Neuron (in vitro differentiated cells): ENCODE results near the gene BACH1.

Experiments used
- H2AFZ ChIP-seq: one replicate; pipeline ENCODE4 v1.6.1; 2013; ENCODE audit warnings: low read depth, mild to moderate bottlenecking, inconsistent platforms, low read length, moderate library complexity
- H3K27me3 ChIP-seq: one replicate; pipeline ENCODE4 v1.6.1; 2013; ENCODE audit warnings: low read length; ENCODE audit not compliant: insufficient read depth
- H3K36me3 ChIP-seq: one replicate; pipeline ENCODE4 v1.6.1; 2013; ENCODE audit warnings: low read length; ENCODE audit not compliant: insufficient read depth
- H3K4me1 ChIP-seq: one replicate; pipeline ENCODE4 v1.6.1; 2013; ENCODE audit warnings: low read length; ENCODE audit not compliant: insufficient read depth
- H3K4me3 ChIP-seq: 2 replicates; pipeline ENCODE4 v1.5.1; 2013; ENCODE audit warnings: mild to moderate bottlenecking, low read length, moderate library complexity
- H3K9me3 ChIP-seq: one replicate; pipeline ENCODE4 v1.6.1; 2013; ENCODE audit warnings: low read length

Gene BACH1

DNA sequence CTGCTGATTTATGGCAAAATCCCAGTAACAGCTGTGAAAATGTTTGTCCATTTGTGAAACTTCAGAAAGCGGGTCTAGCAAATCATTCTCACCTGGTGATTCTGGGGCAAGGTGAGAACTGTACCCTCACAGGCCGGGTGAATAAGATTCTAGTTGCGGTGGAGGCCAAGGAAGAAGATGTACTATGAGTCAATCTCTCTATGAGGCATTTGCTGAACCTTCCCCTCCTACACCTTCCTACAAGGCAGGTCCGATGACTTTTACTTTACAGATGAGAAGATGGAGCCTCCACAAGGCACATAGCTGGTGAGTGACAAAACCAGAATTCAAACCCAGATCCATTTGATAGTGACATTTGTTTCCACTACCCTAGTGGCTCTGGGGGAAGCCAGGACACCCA is 72.7 kb downstream of the BACH1 start:
- H3K4me1 ChIP-seq = no peaks in the 10 kb centered on the region
- no peak overlapping the region for H3K4me3 ChIP-seq
- H3K9me3 ChIP-seq = no peaks in the 10 kb centered on the region
- H3K36me3 ChIP-seq = no peaks in the 10 kb centered on the region
- no peaks in the 10 kb centered on the region for H3K27me3 ChIP-seq
- H2AFZ ChIP-seq = no peak overlapping the region

GRCh38 chr21:29372063-29372802 is 73.5 kb downstream of the BACH1 start:
- Histone ChIP-seq H2AFZ (no peak overlapping the region), H3K4me3 (no peak overlapping the region), H3K9me3 (no peaks in the 10 kb centered on the region), H3K4me1 (no peaks in the 10 kb centered on the region), H3K27me3 (no peaks in the 10 kb centered on the region), H3K36me3 (no peaks in the 10 kb centered on the region)

DNA sequence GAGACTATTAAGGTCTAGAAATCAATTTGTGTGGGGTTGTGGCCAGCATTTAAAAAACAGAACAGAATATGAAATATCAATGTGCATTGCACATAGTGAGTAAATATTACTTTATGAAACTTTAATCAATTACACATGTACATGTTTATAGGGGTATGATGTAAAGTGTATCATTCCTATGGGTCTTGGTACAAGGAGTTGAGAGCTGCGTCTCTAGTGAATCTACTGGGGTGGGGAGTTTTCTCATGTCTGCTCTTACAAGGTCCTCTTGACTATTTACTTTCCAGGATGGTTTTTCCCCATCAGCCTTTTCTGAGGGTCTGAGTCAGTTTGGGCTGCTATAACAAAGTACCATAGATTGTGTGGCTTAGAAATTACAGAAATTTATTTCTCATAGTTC is 75.8 kb downstream of the BACH1 start:
- Histone ChIP-seq H3K27me3 (no peaks in the 10 kb centered on the region), H3K36me3 (no peaks in the 10 kb centered on the region), H3K4me3 (no peak overlapping the region), H3K9me3 (peaks cover 1% of the 10 kb centered on the region), H2AFZ (no peak overlapping the region), H3K4me1 (no peaks in the 10 kb centered on the region)

- Histone ChIP-seq H2AFZ (no peak overlapping the region), H3K4me1 (no peaks in the 10 kb centered on the region), H3K36me3 (no peaks in the 10 kb centered on the region), H3K27me3 (no peaks in the 10 kb centered on the region), H3K4me3 (no peak overlapping the region), H3K9me3 (peaks cover 2% of the 10 kb centered on the region)
Measured at GRCh38 chr21:29376556-29376955, 77.8 kb downstream of the BACH1 start.

- no peak overlapping the region for H3K4me3 ChIP-seq
- H2AFZ ChIP-seq = no peak overlapping the region
- no peaks in the 10 kb centered on the region for H3K27me3 ChIP-seq
- no peaks in the 10 kb centered on the region for H3K36me3 ChIP-seq
- peaks cover 2% of the 10 kb centered on the region for H3K9me3 ChIP-seq
- H3K4me1 ChIP-seq = no peaks in the 10 kb centered on the region
Measured at GRCh38 chr21:29377266-29377665, 78.5 kb downstream of the BACH1 start.

DNA sequence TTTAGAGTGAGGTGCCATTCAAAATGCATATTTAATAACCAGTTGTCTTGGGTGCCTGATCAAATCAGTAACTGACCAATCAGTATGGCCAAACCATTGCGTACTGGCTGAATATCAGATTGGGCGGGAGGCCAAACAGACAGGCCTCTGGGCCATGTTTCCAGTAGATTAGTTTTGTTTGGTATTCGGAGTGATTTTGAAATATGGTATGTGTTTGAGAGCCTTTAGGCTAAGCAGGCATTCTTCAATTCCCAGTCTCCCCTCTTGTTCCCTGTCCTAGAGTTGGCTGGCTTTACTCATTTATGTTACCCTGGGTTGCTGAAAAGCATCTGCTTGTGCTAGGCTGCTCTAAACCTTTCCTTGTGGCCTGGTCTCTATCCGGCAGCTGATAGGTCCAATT is 80.1 kb downstream of the BACH1 start:
- peaks cover 2% of the 10 kb centered on the region for H3K9me3 ChIP-seq
- no peak overlapping the region for H2AFZ ChIP-seq
- H3K4me3 ChIP-seq = no peak overlapping the region
- H3K4me1 ChIP-seq = no peaks in the 10 kb centered on the region
- no peaks in the 10 kb centered on the region for H3K36me3 ChIP-seq
- H3K27me3 ChIP-seq = no peaks in the 10 kb centered on the region

DNA sequence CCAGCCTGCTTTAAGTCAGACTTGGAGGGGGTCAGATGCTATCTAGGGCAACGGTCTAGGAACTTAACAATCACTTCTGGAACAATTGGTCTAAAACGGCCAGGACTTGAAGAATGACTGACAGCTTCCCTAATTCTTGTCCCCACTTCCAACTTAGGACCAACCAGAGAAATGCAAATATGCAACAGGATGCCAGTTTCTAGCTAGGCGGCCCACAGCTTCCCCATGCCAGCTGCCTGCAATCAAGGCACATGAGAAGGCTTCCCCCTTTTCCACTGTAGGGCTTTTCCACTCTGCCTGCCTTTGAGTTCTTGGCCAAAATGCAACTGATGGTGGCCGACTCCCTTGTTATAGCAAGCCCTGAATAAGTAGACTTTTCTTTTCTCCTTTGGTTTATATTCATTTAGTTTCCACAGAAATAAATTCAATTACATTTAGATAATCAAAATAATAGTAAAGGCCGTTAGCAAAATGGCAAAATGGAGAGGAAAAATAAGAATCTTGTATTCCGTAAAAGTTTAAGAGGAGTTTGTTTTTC is 80.9 kb downstream of the BACH1 start:
- H3K4me3 ChIP-seq = no peak overlapping the region
- H3K36me3 ChIP-seq = no peaks in the 10 kb centered on the region
- no peaks in the 10 kb centered on the region for H3K27me3 ChIP-seq

GRCh38 chr21:29382030-29382654 is 83.4 kb downstream of the BACH1 start:
- Histone ChIP-seq H3K27me3 (no peaks in the 10 kb centered on the region), H3K9me3 (peaks cover 2% of the 10 kb centered on the region), H3K4me1 (peaks cover 7% of the 10 kb centered on the region), H3K36me3 (no peaks in the 10 kb centered on the region), H3K4me3 (no peak overlapping the region), H2AFZ (no peak overlapping the region)

More for the DNA sequence above, 80.9 kb downstream of the BACH1 start:
- Histone ChIP-seq H2AFZ (no peak overlapping the region), H3K9me3 (peaks cover 2% of the 10 kb centered on the region), H3K4me1 (peaks cover under 1% of the 10 kb centered on the region)

- Histone ChIP-seq H3K4me1 (peaks cover 7% of the 10 kb centered on the region), H3K36me3 (no peaks in the 10 kb centered on the region), H3K4me3 (no peak overlapping the region), H3K9me3 (no peaks in the 10 kb centered on the region), H2AFZ (no peak overlapping the region), H3K27me3 (no peaks in the 10 kb centered on the region)
Measured at GRCh38 chr21:29384683-29385359, 86.1 kb downstream of the BACH1 start.

GRCh38 chr21:29385934-29386520 is 87.3 kb downstream of the BACH1 start:
- peaks cover 19% of the 10 kb centered on the region for H3K4me1 ChIP-seq
- no peak overlapping the region for H2AFZ ChIP-seq
- no peaks in the 10 kb centered on the region for H3K27me3 ChIP-seq
- H3K36me3 ChIP-seq = no peaks in the 10 kb centered on the region
- no peaks in the 10 kb centered on the region for H3K9me3 ChIP-seq
- H3K4me3 ChIP-seq = no peak overlapping the region

GRCh38 chr21:29386803-29387202 is 88.1 kb downstream of the BACH1 start:
- Histone ChIP-seq H3K4me1 (peaks cover 20% of the 10 kb centered on the region), H3K4me3 (no peak overlapping the region), H3K27me3 (no peaks in the 10 kb centered on the region), H3K36me3 (no peaks in the 10 kb centered on the region), H3K9me3 (no peaks in the 10 kb centered on the region), H2AFZ (no peak overlapping the region)

GRCh38 chr21:29387598-29387997 is 88.9 kb downstream of the BACH1 start:
- H2AFZ ChIP-seq = no peak overlapping the region
- no peaks in the 10 kb centered on the region for H3K9me3 ChIP-seq
- H3K27me3 ChIP-seq = no peaks in the 10 kb centered on the region
- H3K36me3 ChIP-seq = no peaks in the 10 kb centered on the region
- H3K4me3 ChIP-seq = no peak overlapping the region
- peaks cover 20% of the 10 kb centered on the region for H3K4me1 ChIP-seq

- Histone ChIP-seq H3K27me3 (no peaks in the 10 kb centered on the region), H3K4me1 (peaks cover 20% of the 10 kb centered on the region), H3K9me3 (no peaks in the 10 kb centered on the region), H3K36me3 (no peaks in the 10 kb centered on the region), H2AFZ (no peak overlapping the region), H3K4me3 (no peak overlapping the region)
Measured at GRCh38 chr21:29389136-29389535, 90.4 kb downstream of the BACH1 start.
